HG03039 (cell line): ENCODE measurements around the gene KCTD16.

Experiments
- ATAC-seq: cut with Tn5 transposase; IDR thresholded peaks from one replicate; pipeline ENCODE4 v1.9.1; 2021; ENCODE audit warnings: mild to moderate bottlenecking, moderate library complexity; ENCODE audit not compliant: unreplicated experiment

KCTD16 gene

GRCh38 chr5:144503123-144503522, 332.4 kb downstream of the KCTD16 start:
- ATAC-seq = no peak

- no peak for ATAC-seq
Measured at GRCh38 chr5:144504929-144505577, 334.4 kb downstream of the KCTD16 start.

GRCh38 chr5:144510845-144511579, 340.3 kb downstream of the KCTD16 start:
- no peak for ATAC-seq

- no peak for ATAC-seq
Measured at GRCh38 chr5:144511580-144512072, 341.0 kb downstream of the KCTD16 start.

DNA sequence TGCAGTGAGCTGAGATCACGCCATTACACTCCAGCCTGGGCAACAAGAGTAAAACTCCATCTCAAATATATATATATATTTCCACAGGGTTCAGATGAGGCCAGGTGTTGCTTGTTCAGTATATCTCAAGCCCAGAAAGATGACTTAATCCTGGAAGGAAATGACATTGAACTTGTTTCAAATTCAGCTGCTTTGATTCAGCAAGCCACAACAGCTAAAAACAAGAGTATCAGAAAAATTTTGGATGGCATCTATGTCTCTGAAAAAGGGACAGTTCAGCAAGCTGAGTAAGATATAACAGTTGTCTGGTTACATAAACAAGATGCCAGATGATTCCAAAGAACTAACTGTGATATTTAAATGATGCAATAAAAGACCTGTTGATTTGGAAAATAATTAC, 352.0 kb downstream of the KCTD16 start:
- ATAC-seq = no peak

- ATAC-seq = no peak
Measured at GRCh38 chr5:144525000-144525399, 354.3 kb downstream of the KCTD16 start.

DNA sequence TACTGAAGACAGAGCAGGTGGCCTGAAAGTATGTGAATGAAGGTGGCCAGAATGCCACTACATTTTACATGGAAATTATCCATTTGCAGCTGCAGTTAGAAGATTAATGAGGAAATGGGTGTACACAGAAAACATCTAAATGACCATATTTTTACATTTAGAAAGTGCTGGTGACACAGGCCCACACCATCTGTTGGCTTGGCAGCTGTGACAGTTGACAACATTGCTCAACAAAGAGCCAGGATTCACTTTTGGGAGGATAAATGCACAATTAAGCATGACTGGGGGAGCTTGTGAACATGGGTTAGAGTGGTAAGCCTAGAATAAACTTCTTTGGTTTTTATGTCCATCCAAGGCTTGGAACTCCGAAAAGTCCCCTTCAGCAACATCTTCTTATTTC, 360.5 kb downstream of the KCTD16 start:
- no peak for ATAC-seq
